Measurements from ENCODE around the gene ZFYVE1.

DNA sequence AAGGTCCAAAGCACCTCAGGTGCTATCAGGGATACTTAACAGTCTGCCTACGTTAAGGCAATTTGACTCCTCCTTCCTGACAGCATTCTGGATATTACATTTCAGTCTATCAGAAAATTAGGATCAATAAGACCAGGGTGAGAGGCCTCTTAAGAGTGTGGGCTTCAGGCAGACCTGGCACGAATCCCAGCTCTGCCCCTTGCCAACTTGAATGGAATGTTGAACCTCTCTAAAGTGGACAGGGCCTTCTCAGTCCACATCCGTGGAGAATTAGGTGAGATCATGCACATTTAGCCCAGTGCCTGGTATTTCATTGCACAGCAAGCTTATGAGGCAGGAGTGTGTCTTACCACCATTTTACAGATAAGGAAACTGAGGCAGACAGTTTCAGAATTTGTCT lies 74.7 kb downstream of the ZFYVE1 start:
- TF ChIP-seq CTCF (IDR thresholded peaks at IDR 0.05) (no peak), POLR2A (IDR thresholded peaks at IDR 0.05) (no peak)
